Thyroid gland (tissue), 4 donors: Measurements from ENCODE around the gene GPR153.

Experiments
- CTCF ChIP-seq, 6 experiments: fragments of 200-600 bp in 3 of 6; fragments of 450-650 bp in 3 of 6; sonication (generic) in 3 of 6; IDR thresholded peaks; one replicate each; pipeline ENCODE4 v1.5.1; 2016 to 2019; ENCODE audit warnings: antibody characterized with exemption in 6 of 6, mild to moderate bottlenecking in 2 of 6, inconsistent platforms in 1 of 6, moderate library complexity in 1 of 6
- POLR2A ChIP-seq, 2 donors: fragments of 450-650 bp; IDR thresholded peaks; one replicate each; pipeline ENCODE4 v1.6.1; 2017; ENCODE audit warnings: antibody characterized with exemption in 2 of 2, mild to moderate bottlenecking in 2 of 2, moderate library complexity in 1 of 2

- TF ChIP-seq CTCF (IDR thresholded peaks at IDR 0.05) (peak; percentile 88 to 97 (median 94)), POLR2A (IDR thresholded peaks at IDR 0.05) (no peak)
These were observed 14.1 kb downstream of the GPR153 start for GRCh38 chr1:6246497-6247467.
